Esophagus (tissue), 2 donors: Measurements from ENCODE around the gene RHO. TPM values are rescaled to one million over a fixed set of nuclear protein-coding genes. Genes with fewer than 3 reads are reported as not detected.
"Not testable (repeated sequence)": the region's sequence is repeated elsewhere in the genome, so short reads cannot be mapped to it uniquely, and the experiment has no call there.

ENCODE experiments used
- H3K27ac ChIP-seq, 2 donors: one replicate each; pipeline ENCODE4 v1.5.1; 2013; ENCODE audit warnings: low read depth in 2 of 2, mild to moderate bottlenecking in 2 of 2, inconsistent platforms in 1 of 2, low read length in 1 of 2, moderate library complexity in 1 of 2
- H3K27me3 ChIP-seq, 2 donors: one replicate each; pipeline ENCODE4 v1.6.1; 2013; ENCODE audit warnings: low read length in 2 of 2, control low read depth in 1 of 2, mild to moderate bottlenecking in 1 of 2; ENCODE audit not compliant: insufficient read depth in 2 of 2, control insufficient read depth in 1 of 2
- H3K36me3 ChIP-seq, 2 donors: one replicate each; pipeline ENCODE4 v1.6.1; 2013; ENCODE audit warnings: low read length in 1 of 2; ENCODE audit not compliant: control insufficient read depth in 2 of 2, insufficient read depth in 2 of 2
- H3K4me1 ChIP-seq, 2 donors: one replicate each; pipeline ENCODE4 v1.6.1; 2013; ENCODE audit warnings: low read length in 1 of 2; ENCODE audit not compliant: control insufficient read depth in 2 of 2, insufficient read depth in 2 of 2
- H3K4me3 ChIP-seq, 2 donors: one replicate each; pipeline ENCODE4 v1.5.1; 2013; ENCODE audit warnings: low read length in 2 of 2, mild to moderate bottlenecking in 2 of 2, low read depth in 1 of 2, moderate library complexity in 1 of 2
- H3K9me3 ChIP-seq, 2 donors: one replicate each; pipeline ENCODE4 v1.6.1; 2013; ENCODE audit warnings: mild to moderate bottlenecking in 2 of 2, low read depth in 1 of 2, low read length in 1 of 2, moderate library complexity in 1 of 2; ENCODE audit not compliant: control insufficient read depth in 2 of 2, insufficient read depth in 1 of 2
- WGBS, 2 donors: extraction: QIAGEN DNeasy Blood & Tissue Kit; methylation state at CpG; one replicate each; pipeline ENCODE4 v1.1.7; 2013; 5-methylcytosine and 5-hydroxymethylcytosine counted together
- polyA plus RNA-seq, 2 donors: library from polyadenylated mRNA; stranded (reverse); fragments of 200-250 nt; gene quantifications; one replicate each; pipeline ENCODE4 v1.2.3, GENCODE V29; 2013
- donor health status: healthy with polysubstance abuse.
- donor health status: Bipolar disorder and iron deficiency.

RHO gene
- not detected for polyA plus RNA-seq

DNA sequence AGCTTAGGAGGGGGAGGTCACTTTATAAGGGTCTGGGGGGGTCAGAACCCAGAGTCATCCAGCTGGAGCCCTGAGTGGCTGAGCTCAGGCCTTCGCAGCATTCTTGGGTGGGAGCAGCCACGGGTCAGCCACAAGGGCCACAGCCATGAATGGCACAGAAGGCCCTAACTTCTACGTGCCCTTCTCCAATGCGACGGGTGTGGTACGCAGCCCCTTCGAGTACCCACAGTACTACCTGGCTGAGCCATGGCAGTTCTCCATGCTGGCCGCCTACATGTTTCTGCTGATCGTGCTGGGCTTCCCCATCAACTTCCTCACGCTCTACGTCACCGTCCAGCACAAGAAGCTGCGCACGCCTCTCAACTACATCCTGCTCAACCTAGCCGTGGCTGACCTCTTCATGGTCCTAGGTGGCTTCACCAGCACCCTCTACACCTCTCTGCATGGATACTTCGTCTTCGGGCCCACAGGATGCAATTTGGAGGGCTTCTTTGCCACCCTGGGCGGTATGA lies at the start of gene RHO:
TSS of gene RHO (plus strand) at position 51 of the 512 bp plus-strand sequence. CDS start at position 146, 95 bp downstream.
- no peak within 1 kb of the TSS for H3K27ac ChIP-seq
- H3K36me3 ChIP-seq: no peaks in the 10 kb centered on the region
- WGBS, 2 donors: 93 to 97% methylated on average over 18 of the region's 18 CpGs
- H3K27me3 ChIP-seq: no peaks in the 10 kb centered on the region
- H3K9me3 ChIP-seq: no peaks in the 10 kb centered on the region
- H3K4me3 ChIP-seq: no peak within 1 kb of the TSS
- no peaks in the 10 kb centered on the region for H3K4me1 ChIP-seq

DNA sequence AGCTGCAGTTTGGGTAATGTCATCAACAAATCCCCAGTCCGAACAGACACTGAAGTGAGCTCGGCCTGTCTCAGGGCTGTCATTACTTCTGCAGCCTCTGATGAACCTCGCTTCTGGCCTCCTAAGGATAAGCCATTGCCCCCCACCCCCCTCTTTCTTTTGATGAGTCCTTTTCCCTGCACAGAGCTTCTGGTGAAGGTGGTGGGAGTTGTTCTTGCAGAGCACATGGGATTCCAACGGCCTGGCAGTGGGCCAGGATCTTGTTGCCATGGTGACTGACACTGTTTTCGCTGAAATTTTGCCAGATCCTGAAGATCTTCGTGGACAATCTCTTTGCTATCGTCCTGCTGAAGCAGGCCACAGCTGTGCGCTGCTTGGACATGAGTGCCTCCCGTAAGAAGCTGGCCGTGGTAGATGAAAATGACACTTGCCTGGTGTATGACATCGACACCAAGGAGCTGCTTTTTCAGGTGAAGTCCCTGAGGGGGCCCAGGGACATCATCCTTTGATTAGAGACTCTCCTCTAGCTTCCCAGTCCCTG lies 47.1 kb upstream of the RHO start:
- peak overlapping the region; percentile 51 to 91 for H3K27ac ChIP-seq

DNA sequence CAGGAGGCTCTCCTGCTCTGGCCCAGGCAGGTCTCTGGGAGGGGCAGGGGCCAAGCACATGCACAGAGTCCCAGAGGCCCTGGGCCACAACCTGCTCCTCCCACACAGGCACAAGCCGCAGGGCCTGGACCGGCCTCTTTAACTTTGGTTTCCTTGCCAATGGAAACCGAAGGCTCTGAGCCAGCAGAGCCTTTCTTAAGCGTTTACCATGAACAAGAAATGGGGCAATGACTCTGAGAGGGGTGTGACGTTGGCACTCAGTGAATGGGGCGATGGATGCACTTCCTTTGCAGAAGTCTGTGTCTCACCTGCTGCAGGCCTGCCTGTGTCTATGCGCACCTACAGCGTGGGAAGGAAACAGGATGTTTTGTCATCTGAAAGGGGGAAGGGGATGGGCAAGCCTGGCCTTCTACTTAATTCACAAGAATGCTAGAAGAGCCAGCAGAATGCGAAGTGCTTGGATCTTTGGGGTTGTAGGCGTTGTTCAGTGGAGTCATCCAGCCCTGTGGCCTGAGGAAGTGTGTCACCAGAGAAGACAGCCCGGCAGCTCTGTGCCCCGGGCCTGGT lies 46.6 kb upstream of the RHO start:
- peaks cover 0 to 10% of the 10 kb centered on the region in 2 donors for H3K4me1 ChIP-seq
- no peaks in the 10 kb centered on the region for H3K27me3 ChIP-seq
- H3K27ac ChIP-seq: peak overlapping the region; percentile 51 to 91
- H3K9me3 ChIP-seq: no peaks in the 10 kb centered on the region
- H3K36me3 ChIP-seq: peaks cover 0 to 13% of the 10 kb centered on the region in 2 donors
- WGBS, 2 donors: 28 to 49% methylated on average over 12 of the region's 12 CpGs
- H3K4me3 ChIP-seq: no peak overlapping the region

More for the DNA sequence above, 47.1 kb upstream of the RHO start:
- Histone ChIP-seq H3K36me3 (peaks cover 0 to 13% of the 10 kb centered on the region in 2 donors), H3K4me1 (peaks cover 0 to 10% of the 10 kb centered on the region in 2 donors)
- WGBS, 2 donors: 43 to 54% methylated on average over 7 to 8 of the region's 11 CpGs
- not testable (repeated sequence) for H3K27me3 ChIP-seq, H3K9me3 ChIP-seq, H3K4me3 ChIP-seq

- 80 to 88% methylated on average over 1 of the region's 1 CpG for WGBS, 2 donors
Observed at GRCh38 chr3:129482721-129483120, 45.7 kb upstream of the RHO start.

GRCh38 chr3:129483870-129484269 lies 44.6 kb upstream of the RHO start:
- no peak overlapping the region for H3K27ac ChIP-seq
- no peaks in the 10 kb centered on the region for H3K27me3 ChIP-seq
- H3K4me3 ChIP-seq: no peak overlapping the region
- H3K9me3 ChIP-seq: no peaks in the 10 kb centered on the region
- H3K4me1 ChIP-seq: peaks cover 0 to 10% of the 10 kb centered on the region in 2 donors
- 91 to 93% methylated on average over 8 of the region's 8 CpGs for WGBS, 2 donors
- H3K36me3 ChIP-seq: peaks cover 2 to 11% of the 10 kb centered on the region in 2 donors

More at GRCh38 chr3:129482721-129483120, 45.7 kb upstream of the RHO start:
- Histone ChIP-seq H3K4me3 (no peak overlapping the region), H3K9me3 (no peaks in the 10 kb centered on the region), H3K36me3 (peaks cover 2 to 11% of the 10 kb centered on the region in 2 donors), H3K27ac (peak overlapping the region in 1 of 2 donors; percentile 91), H3K27me3 (no peaks in the 10 kb centered on the region), H3K4me1 (peaks cover 0 to 10% of the 10 kb centered on the region in 2 donors)

- not testable (repeated sequence) for H3K9me3 ChIP-seq, H3K27me3 ChIP-seq, H3K27ac ChIP-seq, H3K36me3 ChIP-seq, H3K4me3 ChIP-seq
- peaks cover 0 to 10% of the 10 kb centered on the region in 2 donors for H3K4me1 ChIP-seq
- 83 to 85% methylated on average over 6 of the region's 6 CpGs for WGBS, 2 donors
Observed at GRCh38 chr3:129485146-129485545, 43.3 kb upstream of the RHO start.

DNA sequence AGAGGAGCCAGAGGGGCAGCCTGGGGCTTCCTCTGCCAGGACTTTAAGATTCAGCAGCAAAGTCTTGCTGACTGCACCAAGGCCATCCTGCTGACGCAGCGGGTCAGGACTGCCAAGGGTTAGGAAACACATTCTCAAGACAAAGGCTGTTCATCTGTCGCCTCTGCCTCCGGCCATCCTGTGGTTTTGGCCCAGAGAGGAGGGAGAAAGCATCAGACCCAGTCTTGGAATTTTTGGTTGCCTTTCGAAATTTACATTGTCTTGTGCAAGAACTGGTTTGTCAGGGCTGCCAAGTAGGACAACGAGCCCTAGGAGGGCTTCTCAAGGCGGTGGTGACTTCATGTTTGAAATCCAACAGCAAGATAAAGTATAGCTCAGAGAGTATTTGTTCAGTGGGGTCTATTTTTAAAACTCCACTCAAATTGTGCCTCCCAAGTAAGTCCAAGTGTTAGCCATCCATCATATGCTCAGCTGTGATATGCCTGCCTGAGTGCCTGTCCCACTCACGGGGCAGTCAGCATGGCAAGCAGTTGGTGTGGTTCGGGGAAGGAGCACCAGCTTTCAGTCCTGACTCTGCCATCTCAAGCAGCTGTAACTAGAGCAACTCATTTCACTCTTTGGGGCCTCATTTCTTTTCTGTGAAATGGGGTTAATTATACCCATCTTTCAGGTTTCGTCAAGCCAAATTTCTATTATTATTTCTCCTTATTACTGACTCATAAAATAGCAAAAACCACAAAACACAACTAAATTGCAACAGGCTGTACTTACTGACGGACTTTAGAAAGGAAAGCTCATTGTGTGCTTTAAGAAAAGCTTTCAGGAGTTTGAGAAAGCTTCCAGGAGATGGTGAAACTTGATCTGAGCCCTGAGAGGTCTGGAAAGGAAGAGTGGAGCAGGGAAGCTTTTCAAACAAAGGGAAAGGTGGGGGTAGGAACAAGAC lies 42.4 kb upstream of the RHO start:
- peak overlapping the region; percentile 65 to 72 for H3K27ac ChIP-seq
- no peaks in the 10 kb centered on the region for H3K27me3 ChIP-seq
- H3K36me3 ChIP-seq: peaks cover 2 to 5% of the 10 kb centered on the region in 2 donors
- no peak overlapping the region for H3K4me3 ChIP-seq
- peaks cover 0 to 10% of the 10 kb centered on the region in 2 donors for H3K4me1 ChIP-seq
- 46 to 57% methylated on average over 11 of the region's 11 CpGs for WGBS, 2 donors
- no peaks in the 10 kb centered on the region for H3K9me3 ChIP-seq

DNA sequence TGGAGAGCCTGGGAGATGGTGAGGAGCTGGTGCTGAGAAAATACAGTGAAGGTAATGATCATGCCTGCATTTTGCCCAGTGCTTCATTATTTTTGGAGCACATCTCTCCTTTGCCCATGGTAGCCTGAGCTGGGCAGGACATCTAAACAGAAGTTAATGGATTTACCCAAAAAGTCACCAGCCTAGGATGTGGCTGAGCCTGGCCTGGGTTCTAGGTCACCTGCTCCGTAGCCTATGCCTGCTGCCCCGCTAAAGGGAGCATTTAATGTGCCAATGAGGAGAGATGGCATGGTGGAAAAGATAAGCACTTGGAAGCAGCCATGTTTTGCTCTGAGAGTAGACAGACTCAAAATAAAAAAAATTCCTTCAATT lies 41.8 kb upstream of the RHO start:
- no peak overlapping the region for H3K4me3 ChIP-seq
- H3K9me3 ChIP-seq: no peaks in the 10 kb centered on the region
- no peaks in the 10 kb centered on the region for H3K27me3 ChIP-seq
- WGBS, 2 donors: 97 to 100% methylated on average over 2 of the region's 2 CpGs
- peaks cover 0 to 10% of the 10 kb centered on the region in 2 donors for H3K4me1 ChIP-seq
- H3K36me3 ChIP-seq: peaks cover 2 to 7% of the 10 kb centered on the region in 2 donors
- H3K27ac ChIP-seq: peak overlapping the region in 1 of 2 donors; percentile 38

- Histone ChIP-seq H3K4me3 (no peak overlapping the region), H3K4me1 (peaks cover 0 to 8% of the 10 kb centered on the region in 2 donors), H3K36me3 (peaks cover 5 to 10% of the 10 kb centered on the region in 2 donors), H3K27ac (no peak overlapping the region), H3K9me3 (no peaks in the 10 kb centered on the region), H3K27me3 (no peaks in the 10 kb centered on the region)
- 92% methylated on average over 13 of the region's 13 CpGs for WGBS, 2 donors
Observed at GRCh38 chr3:129487183-129487867, 41.1 kb upstream of the RHO start.
